Uterus (tissue), 4 donors: ENCODE data around the gene RNF126. TPM values are rescaled to one million over a fixed set of nuclear protein-coding genes. Genes with fewer than 3 reads are reported as not detected.

Source experiments
- DNase-seq, 2 donors: peaks; one replicate each; pipeline ENCODE4 v3.0.0-alpha.2; 2019 to 2020
- H3K27ac ChIP-seq, 2 donors: fragments of 200-600 bp; sonication (generic); 1 replicate in 1 of 2; 2 replicates in 1 of 2; pipeline ENCODE4 v1.5.1; 2016 to 2018
- H3K27me3 ChIP-seq, 2 donors: fragments of 200-600 bp; sonication (generic); one replicate each; pipeline ENCODE4 v1.5.1; 2018 to 2019; ENCODE audit warnings: control low read depth in 1 of 2
- H3K36me3 ChIP-seq, 2 donors: fragments of 200-600 bp; sonication (generic); one replicate each; pipeline ENCODE4 v1.5.1; 2019; ENCODE audit warnings: control low read depth in 1 of 2
- H3K4me1 ChIP-seq, 2 donors: fragments of 200-600 bp; sonication (generic); one replicate each; pipeline ENCODE4 v1.5.1; 2018 to 2019; ENCODE audit warnings: control low read depth in 1 of 2
- H3K4me3 ChIP-seq, 2 donors: fragments of 200-600 bp; sonication (generic); 1 replicate in 1 of 2; 2 replicates in 1 of 2; pipeline ENCODE4 v1.5.1; 2018 to 2019; ENCODE audit warnings: mild to moderate bottlenecking in 1 of 2
- H3K9me3 ChIP-seq, 2 donors: fragments of 200-600 bp; sonication (generic); one replicate each; pipeline ENCODE4 v1.5.1; 2019; ENCODE audit warnings: control low read depth in 1 of 2
- CTCF ChIP-seq, 4 experiments: fragments of 200-600 bp in 2 of 4; fragments of 450-650 bp in 2 of 4; sonication (generic) in 2 of 4; IDR thresholded peaks; one replicate each; pipeline ENCODE4 v1.5.1; 2016 to 2019; ENCODE audit warnings: antibody characterized with exemption in 4 of 4, mild to moderate bottlenecking in 2 of 4, moderate library complexity in 1 of 4
- POLR2A ChIP-seq, 2 donors: fragments of 450-650 bp; IDR thresholded peaks; one replicate each; pipeline ENCODE4 v1.6.1; 2016; ENCODE audit warnings: antibody characterized with exemption in 2 of 2, mild to moderate bottlenecking in 1 of 2, moderate library complexity in 1 of 2
- intact Hi-C: fragments of 100-400 bp; cut with DNase I; formaldehyde crosslinking; loops from one replicate; pipeline ENCODE4 v1.15.1; 2023; ENCODE audit warnings: low total_unique reads
- total RNA-seq, 4 donors: library from RNA; depleted of rRNA in 3 of 4; stranded (reverse); fragments of >200 nt in 3 of 4; gene quantifications; one replicate each; pipeline versions ENCODE4 v1.1.0 to v1.2.4, GENCODE V29; 2014 to 2023
- donor health status: DM: yes; HTN: yes; CAD: no.

The RNF126 gene
- total RNA-seq, 4 donors from 2014 or later = 9.5 to 44.3 (median 18.2) TPM

DNA sequence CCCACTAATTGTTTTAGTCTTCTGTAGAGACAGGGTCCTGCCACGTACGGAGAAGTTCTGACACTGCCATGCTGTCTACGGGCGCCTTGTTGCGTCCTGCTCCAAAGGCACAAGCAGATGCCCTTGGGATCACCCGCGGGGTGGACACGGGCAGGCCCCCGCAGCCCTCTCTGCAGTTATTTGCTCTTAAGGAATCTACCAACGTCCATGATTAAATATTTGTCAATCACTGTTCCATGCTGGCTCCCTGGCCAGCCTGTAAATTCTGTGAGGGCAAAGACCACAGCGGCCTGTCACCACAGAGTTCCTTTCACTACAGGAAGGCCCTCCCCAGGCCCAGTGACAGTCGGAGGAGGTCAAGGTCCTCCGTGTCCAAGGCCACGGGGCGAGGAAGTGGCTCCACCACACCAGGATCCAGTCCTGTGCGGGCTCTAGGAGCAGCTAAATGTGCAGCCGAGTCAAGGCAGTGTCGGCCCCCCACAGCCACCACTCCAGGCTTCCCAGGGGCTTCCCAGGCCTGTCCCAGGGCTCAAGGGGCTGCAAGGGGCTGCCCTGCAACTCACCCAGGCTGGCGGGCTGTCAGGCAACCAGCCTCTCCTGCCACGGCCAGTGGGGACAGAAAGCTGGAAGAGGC, 2.1 kb downstream of the RNF126 start:
- Histone ChIP-seq H3K4me3 (peak overlapping the region; percentile 47 to 91), H3K9me3 (no peaks in the 10 kb centered on the region), H3K36me3 (no peaks in the 10 kb centered on the region), H3K27ac (peak overlapping the region in 1 of 2 donors; percentile 63), H3K4me1 (peaks cover 0 to 45% of the 10 kb centered on the region in 2 donors), H3K27me3 (no peaks in the 10 kb centered on the region)
- intact Hi-C loops = no loop called here
- no peak for DNase-seq
- no peak for TF ChIP-seq POLR2A (IDR thresholded peaks at IDR 0.05)
- no peak for TF ChIP-seq CTCF (IDR thresholded peaks at IDR 0.05)

DNA sequence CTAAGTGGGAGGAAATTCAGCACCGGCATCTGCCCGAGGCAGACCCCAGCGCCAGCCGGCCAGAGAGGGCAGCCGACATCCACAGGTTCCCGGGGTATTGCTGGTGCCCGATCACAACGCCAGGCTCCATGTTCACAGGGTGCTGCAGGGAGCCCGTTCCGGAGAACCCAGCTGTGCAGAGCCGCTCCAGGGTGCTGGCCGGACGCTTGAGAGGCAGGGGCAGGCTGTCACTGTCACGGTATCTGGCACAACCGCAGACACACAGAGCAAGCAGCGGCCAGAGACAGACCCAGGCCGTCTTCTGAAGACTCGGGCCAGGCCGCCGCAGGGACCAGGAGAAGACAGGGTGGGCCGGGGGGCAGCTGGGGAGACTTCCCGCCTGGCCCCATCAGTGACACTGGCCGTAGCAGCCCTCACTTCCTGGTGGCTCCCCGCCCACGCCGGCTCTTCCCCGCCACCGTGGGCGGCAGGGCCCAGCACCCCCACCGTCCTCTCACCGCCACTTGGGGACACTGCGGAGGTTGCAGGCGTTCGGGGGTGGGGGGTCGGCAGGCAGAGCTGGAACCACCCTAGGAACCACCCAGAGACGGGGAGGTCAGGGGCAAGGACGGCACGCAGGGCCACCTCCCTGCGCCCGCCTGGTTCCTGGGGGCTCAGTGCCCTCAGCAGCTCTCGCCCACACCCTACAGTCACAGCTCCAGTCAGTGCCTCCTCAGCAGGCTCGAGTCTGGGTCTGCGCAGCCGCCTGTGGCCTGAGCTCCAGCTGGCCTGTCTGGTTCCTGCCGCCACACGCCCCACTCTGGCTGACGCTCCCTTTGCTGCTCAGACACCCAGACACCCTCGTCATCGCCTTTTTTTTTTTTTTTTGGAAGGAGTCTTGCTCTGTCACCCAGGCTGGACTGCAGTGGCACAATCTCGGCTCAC, 3.8 kb downstream of the RNF126 start:
- Histone ChIP-seq H3K4me3 (no peak overlapping the region), H3K36me3 (no peaks in the 10 kb centered on the region), H3K4me1 (peaks cover 0 to 45% of the 10 kb centered on the region in 2 donors), H3K9me3 (no peaks in the 10 kb centered on the region), H3K27me3 (no peaks in the 10 kb centered on the region), H3K27ac (no peak overlapping the region)
- DNase-seq = no peak
- TF ChIP-seq CTCF (IDR thresholded peaks at IDR 0.05) = no peak
- no peak for TF ChIP-seq POLR2A (IDR thresholded peaks at IDR 0.05)
- intact Hi-C loops = no loop called here

GRCh38 chr19:658059-658839, 4.8 kb downstream of the RNF126 start:
- intact Hi-C loops = no loop called here
- Histone ChIP-seq H3K27ac (no peak overlapping the region), H3K36me3 (no peaks in the 10 kb centered on the region), H3K9me3 (no peaks in the 10 kb centered on the region), H3K4me1 (peaks cover 0 to 39% of the 10 kb centered on the region in 2 donors), H3K27me3 (no peaks in the 10 kb centered on the region), H3K4me3 (no peak overlapping the region)
- TF ChIP-seq CTCF (IDR thresholded peaks at IDR 0.05) = no peak
- TF ChIP-seq POLR2A (IDR thresholded peaks at IDR 0.05) = no peak
- no peak for DNase-seq

GRCh38 chr19:657611-658010, 5.4 kb downstream of the RNF126 start:
- DNase-seq = no peak
- Histone ChIP-seq H3K36me3 (no peaks in the 10 kb centered on the region), H3K27me3 (no peaks in the 10 kb centered on the region), H3K4me3 (no peak overlapping the region), H3K27ac (no peak overlapping the region), H3K4me1 (peaks cover 0 to 39% of the 10 kb centered on the region in 2 donors), H3K9me3 (no peaks in the 10 kb centered on the region)
- intact Hi-C loops = no loop called here
- TF ChIP-seq POLR2A (IDR thresholded peaks at IDR 0.05) (no peak), CTCF (IDR thresholded peaks at IDR 0.05) (no peak)
